Measurements from ENCODE around the gene SERPINI1.
"Not testable (repeated sequence)": the region's sequence is repeated elsewhere in the genome, so short reads cannot be mapped to it uniquely, and the experiment has no call there.

The SERPINI1 gene

DNA sequence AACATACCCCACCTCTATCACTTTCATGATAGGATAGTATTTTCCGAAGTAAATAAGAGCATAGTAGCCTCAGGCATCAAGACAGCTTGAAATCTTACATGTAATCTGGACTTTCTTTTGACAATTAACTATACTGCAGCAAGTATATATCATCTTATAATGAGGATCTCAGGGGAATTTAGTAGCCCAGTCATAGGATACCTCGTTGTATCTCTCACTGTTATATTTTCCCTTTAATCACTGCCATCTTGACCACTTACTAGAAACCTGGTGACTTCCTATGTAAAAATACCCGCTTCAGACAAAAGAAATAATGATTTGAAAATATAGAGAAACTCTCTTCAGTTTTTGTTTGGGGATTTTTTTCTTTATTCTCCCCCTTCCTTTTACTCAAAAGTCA, 88.2 kb downstream of the SERPINI1 start:
- ATAC-seq, result no peak
- TF ChIP-seq ARNTL (CRISPR knock-in tag; IDR thresholded peaks at IDR 0.05; ENCODE audit: borderline replicate concordance, low read depth) (no peak), ZFP3 (CRISPR knock-in tag; IDR thresholded peaks at IDR 0.05) (no peak), ZNF8 (CRISPR knock-in tag; IDR thresholded peaks at IDR 0.05) (no peak), ZFP30 (CRISPR knock-in tag; IDR thresholded peaks at IDR 0.05) (no peak), ZNF565 (CRISPR knock-in tag; conservative IDR thresholded peaks at IDR 0.05; ENCODE audit: low read depth) (no peak), TCF4 (CRISPR knock-in tag; IDR thresholded peaks at IDR 0.05; ENCODE audit: borderline replicate concordance) (no peak), ISL1 (CRISPR knock-in tag; IDR thresholded peaks at IDR 0.05) (no peak), GLIS3 (CRISPR knock-in tag; IDR thresholded peaks at IDR 0.05) (no peak)

DNA sequence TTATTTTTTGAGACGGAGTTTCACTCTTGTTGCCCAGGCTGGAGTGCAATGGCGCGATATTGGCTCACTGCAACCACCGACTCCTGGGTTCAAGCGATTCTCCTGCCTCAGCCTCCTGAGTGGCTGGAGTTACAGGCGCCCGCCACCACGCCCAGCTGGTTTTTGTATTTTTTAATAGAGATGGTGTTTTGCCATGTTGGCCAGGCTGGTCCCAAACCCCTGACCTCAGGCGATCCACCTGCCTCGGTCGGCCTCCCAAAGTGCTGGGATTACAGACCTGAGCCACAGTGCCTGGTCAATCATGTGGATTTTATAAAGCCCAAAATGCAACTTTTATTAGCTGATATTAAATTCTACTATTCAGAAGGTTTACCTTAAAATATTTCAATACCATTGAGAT, 92.1 kb downstream of the SERPINI1 start:
- not testable (repeated sequence) for ATAC-seq

DNA sequence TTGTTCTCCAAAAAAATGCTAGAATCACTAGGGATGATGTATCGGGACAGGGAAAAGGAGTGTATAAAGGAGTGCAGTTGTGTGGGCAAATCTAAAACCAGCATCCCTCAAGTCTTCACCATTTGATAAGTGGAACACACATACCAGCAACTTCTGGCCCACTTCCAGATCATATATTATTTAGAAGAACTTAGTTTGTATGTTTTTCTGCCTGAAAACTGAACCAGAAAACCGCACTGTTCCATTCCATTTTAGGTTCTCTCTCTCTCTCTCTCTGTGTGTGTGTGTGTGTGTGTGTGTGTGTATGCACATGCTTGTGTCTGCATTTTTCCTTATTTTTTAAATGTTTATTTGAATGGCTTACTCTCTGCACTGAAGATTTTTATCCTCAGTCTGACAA, 93.5 kb downstream of the SERPINI1 start:
- TF ChIP-seq BACH2 (CRISPR knock-in tag; IDR thresholded peaks at IDR 0.05; ENCODE audit: borderline replicate concordance) (no peak), TCF4 (CRISPR knock-in tag; IDR thresholded peaks at IDR 0.05; ENCODE audit: borderline replicate concordance) (no peak), ZNF8 (CRISPR knock-in tag; IDR thresholded peaks at IDR 0.05) (no peak), SNAI2 (CRISPR knock-in tag; IDR thresholded peaks at IDR 0.05) (no peak), ZNF565 (CRISPR knock-in tag; conservative IDR thresholded peaks at IDR 0.05; ENCODE audit: low read depth) (no peak), CSDC2 (CRISPR knock-in tag; IDR thresholded peaks at IDR 0.05) (no peak), ZFP30 (CRISPR knock-in tag; IDR thresholded peaks at IDR 0.05) (no peak), ISL1 (CRISPR knock-in tag; IDR thresholded peaks at IDR 0.05) (no peak), ZFP3 (CRISPR knock-in tag; IDR thresholded peaks at IDR 0.05) (no peak), ZC3H10 (CRISPR knock-in tag; IDR thresholded peaks at IDR 0.05) (no peak), GLIS3 (CRISPR knock-in tag; IDR thresholded peaks at IDR 0.05) (no peak), ESRRG (CRISPR knock-in tag; IDR thresholded peaks at IDR 0.05) (no peak), RARB (CRISPR knock-in tag; IDR thresholded peaks at IDR 0.05) (no peak), ZNF70 (CRISPR knock-in tag; IDR thresholded peaks at IDR 0.05) (no peak)
- TF ChIP-seq, protein P1, sequence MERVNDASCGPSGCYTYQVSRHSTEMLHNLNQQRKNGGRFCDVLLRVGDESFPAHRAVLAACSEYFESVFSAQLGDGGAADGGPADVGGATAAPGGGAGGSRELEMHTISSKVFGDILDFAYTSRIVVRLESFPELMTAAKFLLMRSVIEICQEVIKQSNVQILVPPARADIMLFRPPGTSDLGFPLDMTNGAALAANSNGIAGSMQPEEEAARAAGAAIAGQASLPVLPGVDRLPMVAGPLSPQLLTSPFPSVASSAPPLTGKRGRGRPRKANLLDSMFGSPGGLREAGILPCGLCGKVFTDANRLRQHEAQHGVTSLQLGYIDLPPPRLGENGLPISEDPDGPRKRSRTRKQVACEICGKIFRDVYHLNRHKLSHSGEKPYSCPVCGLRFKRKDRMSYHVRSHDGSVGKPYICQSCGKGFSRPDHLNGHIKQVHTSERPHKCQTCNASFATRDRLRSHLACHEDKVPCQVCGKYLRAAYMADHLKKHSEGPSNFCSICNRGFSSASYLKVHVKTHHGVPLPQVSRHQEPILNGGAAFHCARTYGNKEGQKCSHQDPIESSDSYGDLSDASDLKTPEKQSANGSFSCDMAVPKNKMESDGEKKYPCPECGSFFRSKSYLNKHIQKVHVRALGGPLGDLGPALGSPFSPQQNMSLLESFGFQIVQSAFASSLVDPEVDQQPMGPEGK (CRISPR knock-in tag; IDR thresholded peaks at IDR 0.05; ENCODE audit: borderline replicate concordance), result no peak
- TF ChIP-seq, protein P2, sequence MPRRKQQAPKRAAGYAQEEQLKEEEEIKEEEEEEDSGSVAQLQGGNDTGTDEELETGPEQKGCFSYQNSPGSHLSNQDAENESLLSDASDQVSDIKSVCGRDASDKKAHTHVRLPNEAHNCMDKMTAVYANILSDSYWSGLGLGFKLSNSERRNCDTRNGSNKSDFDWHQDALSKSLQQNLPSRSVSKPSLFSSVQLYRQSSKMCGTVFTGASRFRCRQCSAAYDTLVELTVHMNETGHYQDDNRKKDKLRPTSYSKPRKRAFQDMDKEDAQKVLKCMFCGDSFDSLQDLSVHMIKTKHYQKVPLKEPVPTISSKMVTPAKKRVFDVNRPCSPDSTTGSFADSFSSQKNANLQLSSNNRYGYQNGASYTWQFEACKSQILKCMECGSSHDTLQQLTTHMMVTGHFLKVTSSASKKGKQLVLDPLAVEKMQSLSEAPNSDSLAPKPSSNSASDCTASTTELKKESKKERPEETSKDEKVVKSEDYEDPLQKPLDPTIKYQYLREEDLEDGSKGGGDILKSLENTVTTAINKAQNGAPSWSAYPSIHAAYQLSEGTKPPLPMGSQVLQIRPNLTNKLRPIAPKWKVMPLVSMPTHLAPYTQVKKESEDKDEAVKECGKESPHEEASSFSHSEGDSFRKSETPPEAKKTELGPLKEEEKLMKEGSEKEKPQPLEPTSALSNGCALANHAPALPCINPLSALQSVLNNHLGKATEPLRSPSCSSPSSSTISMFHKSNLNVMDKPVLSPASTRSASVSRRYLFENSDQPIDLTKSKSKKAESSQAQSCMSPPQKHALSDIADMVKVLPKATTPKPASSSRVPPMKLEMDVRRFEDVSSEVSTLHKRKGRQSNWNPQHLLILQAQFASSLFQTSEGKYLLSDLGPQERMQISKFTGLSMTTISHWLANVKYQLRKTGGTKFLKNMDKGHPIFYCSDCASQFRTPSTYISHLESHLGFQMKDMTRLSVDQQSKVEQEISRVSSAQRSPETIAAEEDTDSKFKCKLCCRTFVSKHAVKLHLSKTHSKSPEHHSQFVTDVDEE (CRISPR knock-in tag; IDR thresholded peaks at IDR 0.05), result no peak
- TF ChIP-seq, protein P3, sequence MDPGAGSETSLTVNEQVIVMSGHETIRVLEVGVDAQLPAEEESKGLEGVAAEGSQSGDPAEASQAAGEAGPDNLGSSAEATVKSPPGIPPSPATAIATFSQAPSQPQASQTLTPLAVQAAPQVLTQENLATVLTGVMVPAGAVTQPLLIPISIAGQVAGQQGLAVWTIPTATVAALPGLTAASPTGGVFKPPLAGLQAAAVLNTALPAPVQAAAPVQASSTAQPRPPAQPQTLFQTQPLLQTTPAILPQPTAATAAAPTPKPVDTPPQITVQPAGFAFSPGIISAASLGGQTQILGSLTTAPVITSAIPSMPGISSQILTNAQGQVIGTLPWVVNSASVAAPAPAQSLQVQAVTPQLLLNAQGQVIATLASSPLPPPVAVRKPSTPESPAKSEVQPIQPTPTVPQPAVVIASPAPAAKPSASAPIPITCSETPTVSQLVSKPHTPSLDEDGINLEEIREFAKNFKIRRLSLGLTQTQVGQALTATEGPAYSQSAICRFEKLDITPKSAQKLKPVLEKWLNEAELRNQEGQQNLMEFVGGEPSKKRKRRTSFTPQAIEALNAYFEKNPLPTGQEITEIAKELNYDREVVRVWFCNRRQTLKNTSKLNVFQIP (CRISPR knock-in tag; IDR thresholded peaks at IDR 0.05; ENCODE audit: borderline replicate concordance, low read depth), result no peak
- TF ChIP-seq, protein P4, sequence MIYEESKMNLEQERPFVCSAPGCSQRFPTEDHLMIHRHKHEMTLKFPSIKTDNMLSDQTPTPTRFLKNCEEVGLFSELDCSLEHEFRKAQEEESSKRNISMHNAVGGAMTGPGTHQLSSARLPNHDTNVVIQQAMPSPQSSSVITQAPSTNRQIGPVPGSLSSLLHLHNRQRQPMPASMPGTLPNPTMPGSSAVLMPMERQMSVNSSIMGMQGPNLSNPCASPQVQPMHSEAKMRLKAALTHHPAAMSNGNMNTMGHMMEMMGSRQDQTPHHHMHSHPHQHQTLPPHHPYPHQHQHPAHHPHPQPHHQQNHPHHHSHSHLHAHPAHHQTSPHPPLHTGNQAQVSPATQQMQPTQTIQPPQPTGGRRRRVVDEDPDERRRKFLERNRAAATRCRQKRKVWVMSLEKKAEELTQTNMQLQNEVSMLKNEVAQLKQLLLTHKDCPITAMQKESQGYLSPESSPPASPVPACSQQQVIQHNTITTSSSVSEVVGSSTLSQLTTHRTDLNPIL (CRISPR knock-in tag; IDR thresholded peaks at IDR 0.05; ENCODE audit: low read depth), result no peak
- TF ChIP-seq, protein P5, sequence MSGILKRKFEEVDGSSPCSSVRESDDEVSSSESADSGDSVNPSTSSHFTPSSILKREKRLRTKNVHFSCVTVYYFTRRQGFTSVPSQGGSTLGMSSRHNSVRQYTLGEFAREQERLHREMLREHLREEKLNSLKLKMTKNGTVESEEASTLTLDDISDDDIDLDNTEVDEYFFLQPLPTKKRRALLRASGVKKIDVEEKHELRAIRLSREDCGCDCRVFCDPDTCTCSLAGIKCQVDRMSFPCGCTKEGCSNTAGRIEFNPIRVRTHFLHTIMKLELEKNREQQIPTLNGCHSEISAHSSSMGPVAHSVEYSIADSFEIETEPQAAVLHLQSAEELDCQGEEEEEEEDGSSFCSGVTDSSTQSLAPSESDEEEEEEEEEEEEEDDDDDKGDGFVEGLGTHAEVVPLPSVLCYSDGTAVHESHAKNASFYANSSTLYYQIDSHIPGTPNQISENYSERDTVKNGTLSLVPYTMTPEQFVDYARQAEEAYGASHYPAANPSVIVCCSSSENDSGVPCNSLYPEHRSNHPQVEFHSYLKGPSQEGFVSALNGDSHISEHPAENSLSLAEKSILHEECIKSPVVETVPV (CRISPR knock-in tag; IDR thresholded peaks at IDR 0.05), result no peak
- no peak for ATAC-seq

DNA sequence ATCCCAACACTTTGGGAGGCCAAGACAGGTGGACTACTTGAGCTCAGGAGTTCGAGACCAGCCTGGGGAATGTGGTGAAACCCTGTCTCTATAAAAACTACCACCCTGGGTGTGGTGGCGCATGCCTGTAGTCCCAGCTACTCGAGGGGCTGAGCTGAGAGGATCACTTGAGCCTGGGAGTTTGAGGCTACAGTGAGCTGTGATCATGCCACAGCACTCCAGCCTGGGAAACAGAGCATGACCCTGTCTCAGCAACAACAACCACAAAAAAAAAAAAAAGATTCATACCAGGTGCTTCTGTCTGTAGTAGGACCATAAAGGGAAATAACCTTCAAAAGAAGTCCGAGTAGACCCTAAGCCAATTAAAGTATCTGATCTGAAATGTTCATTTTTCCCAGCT, 94.5 kb downstream of the SERPINI1 start:
- ATAC-seq, result no peak
- no peak for TF ChIP-seq GLIS3 (CRISPR knock-in tag; IDR thresholded peaks at IDR 0.05)
- no peak for TF ChIP-seq ZNF70 (CRISPR knock-in tag; IDR thresholded peaks at IDR 0.05)
- TF ChIP-seq, protein P3 (CRISPR knock-in tag; IDR thresholded peaks at IDR 0.05; ENCODE audit: borderline replicate concordance, low read depth), result no peak
- no peak for TF ChIP-seq RARB (CRISPR knock-in tag; IDR thresholded peaks at IDR 0.05)
- TF ChIP-seq, protein P1 (CRISPR knock-in tag; IDR thresholded peaks at IDR 0.05; ENCODE audit: borderline replicate concordance), result no peak

Data from SK-N-SH treated with all-trans-retinoic acid at 6 μM for 48 hours (cell line).